GM12875 (cell line): ENCODE results near the gene MXRA8.

Experiments used
- H3K4me3 ChIP-seq: one replicate; pipeline ENCODE4 v1.5.1; 2011; ENCODE audit warnings: low read depth, low read length, control low read depth
- CTCF ChIP-seq: IDR thresholded peaks from 2 replicates; pipeline ENCODE4 v1.5.1; 2011; ENCODE audit warnings: low read depth, mild to moderate bottlenecking, control low read depth, inconsistent platforms, low read length, moderate library complexity, borderline replicate concordance; ENCODE audit not compliant: insufficient read depth

Gene MXRA8

GRCh38 chr1:1306070-1306660 lies 52.2 kb downstream of the MXRA8 start:
- peak; percentile 37; the same call in 1 of the 2 replicates for TF ChIP-seq CTCF
- peak overlapping the region; percentile 41 for H3K4me3 ChIP-seq

GRCh38 chr1:1305300-1306069 lies 52.9 kb downstream of the MXRA8 start:
- peak; percentile 39 for TF ChIP-seq CTCF
- peak overlapping the region; percentile 41 for H3K4me3 ChIP-seq

GRCh38 chr1:1304331-1305299 lies 53.7 kb downstream of the MXRA8 start:
- no peak for TF ChIP-seq CTCF
- H3K4me3 ChIP-seq, result peak overlapping the region; percentile 41

- no peak overlapping the region for H3K4me3 ChIP-seq
Observed at GRCh38 chr1:1303736-1304135, 54.6 kb downstream of the MXRA8 start.

GRCh38 chr1:1302951-1303509 lies 55.3 kb downstream of the MXRA8 start:
- TF ChIP-seq CTCF, result no peak
- no peak overlapping the region for H3K4me3 ChIP-seq

More at GRCh38 chr1:1303736-1304135, 54.6 kb downstream of the MXRA8 start:
- no peak for TF ChIP-seq CTCF
